PFSK-1 (cell line): ENCODE results near the gene BPIFB1.

Experiments used
- POLR2AphosphoS5 ChIP-seq: IDR thresholded peaks from 2 replicates; pipeline ENCODE4 v1.6.1; 2012; ENCODE audit warnings: low read depth, mild to moderate bottlenecking, control low read depth, low read length, moderate library complexity
- SIN3A ChIP-seq: IDR thresholded peaks from 2 replicates; pipeline ENCODE4 v1.6.1; 2012; ENCODE audit warnings: mild to moderate bottlenecking, low read length, moderate library complexity, borderline replicate concordance; ENCODE audit not compliant: insufficient read depth
- TAF1 ChIP-seq: IDR thresholded peaks from 2 replicates; pipeline ENCODE4 v1.6.1; 2012; ENCODE audit warnings: low read length, control low read depth, borderline replicate concordance; ENCODE audit not compliant: insufficient read depth
- TF ChIP-seq, protein P1 (sequence below), 2 experiments: IDR thresholded peaks; 2 replicates each; pipeline versions ENCODE4 v1.6.1 to v1.8.0; 2011 to 2012; ENCODE audit warnings: low read depth in 2 of 2, low read length in 2 of 2, control low read depth in 1 of 2, inconsistent platforms in 1 of 2, mild to moderate bottlenecking in 1 of 2, moderate library complexity in 1 of 2; ENCODE audit not compliant: insufficient read depth in 1 of 2

DNA sequence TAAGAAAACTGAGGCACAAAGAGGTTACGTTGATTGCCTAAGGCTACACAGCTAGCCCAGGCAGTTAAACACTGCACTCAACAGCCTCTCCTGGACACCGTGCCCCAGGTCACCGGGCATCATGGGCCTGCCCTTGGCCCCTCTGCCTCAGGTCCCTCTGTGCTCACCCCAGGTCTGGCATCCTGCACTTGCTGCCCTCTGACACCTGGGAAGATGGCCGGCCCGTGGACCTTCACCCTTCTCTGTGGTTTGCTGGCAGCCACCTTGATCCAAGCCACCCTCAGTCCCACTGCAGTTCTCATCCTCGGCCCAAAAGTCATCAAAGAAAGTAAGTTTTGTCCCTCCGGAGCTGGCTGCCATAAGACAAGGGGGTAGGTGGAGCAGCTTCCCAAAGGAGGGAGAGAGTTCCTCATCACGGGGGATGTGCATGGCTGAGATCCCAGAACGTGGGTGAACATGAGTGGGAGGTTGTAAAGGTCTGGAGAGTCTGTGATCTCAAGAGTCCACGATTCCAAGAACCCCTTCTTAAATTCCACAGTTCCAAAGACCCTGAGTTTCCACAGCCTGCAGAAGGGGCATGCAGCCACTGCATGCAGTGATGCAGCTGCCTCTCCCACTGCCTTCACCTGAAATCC lies 3.0 kb downstream of the BPIFB1 start:
- no peak for TF ChIP-seq TAF1
- no peak for TF ChIP-seq POLR2AphosphoS5
- TF ChIP-seq, protein P1, sequence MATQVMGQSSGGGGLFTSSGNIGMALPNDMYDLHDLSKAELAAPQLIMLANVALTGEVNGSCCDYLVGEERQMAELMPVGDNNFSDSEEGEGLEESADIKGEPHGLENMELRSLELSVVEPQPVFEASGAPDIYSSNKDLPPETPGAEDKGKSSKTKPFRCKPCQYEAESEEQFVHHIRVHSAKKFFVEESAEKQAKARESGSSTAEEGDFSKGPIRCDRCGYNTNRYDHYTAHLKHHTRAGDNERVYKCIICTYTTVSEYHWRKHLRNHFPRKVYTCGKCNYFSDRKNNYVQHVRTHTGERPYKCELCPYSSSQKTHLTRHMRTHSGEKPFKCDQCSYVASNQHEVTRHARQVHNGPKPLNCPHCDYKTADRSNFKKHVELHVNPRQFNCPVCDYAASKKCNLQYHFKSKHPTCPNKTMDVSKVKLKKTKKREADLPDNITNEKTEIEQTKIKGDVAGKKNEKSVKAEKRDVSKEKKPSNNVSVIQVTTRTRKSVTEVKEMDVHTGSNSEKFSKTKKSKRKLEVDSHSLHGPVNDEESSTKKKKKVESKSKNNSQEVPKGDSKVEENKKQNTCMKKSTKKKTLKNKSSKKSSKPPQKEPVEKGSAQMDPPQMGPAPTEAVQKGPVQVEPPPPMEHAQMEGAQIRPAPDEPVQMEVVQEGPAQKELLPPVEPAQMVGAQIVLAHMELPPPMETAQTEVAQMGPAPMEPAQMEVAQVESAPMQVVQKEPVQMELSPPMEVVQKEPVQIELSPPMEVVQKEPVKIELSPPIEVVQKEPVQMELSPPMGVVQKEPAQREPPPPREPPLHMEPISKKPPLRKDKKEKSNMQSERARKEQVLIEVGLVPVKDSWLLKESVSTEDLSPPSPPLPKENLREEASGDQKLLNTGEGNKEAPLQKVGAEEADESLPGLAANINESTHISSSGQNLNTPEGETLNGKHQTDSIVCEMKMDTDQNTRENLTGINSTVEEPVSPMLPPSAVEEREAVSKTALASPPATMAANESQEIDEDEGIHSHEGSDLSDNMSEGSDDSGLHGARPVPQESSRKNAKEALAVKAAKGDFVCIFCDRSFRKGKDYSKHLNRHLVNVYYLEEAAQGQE (IDR thresholded peaks at IDR 0.05; ENCODE audit: insufficient read depth in 1 of 2, low read depth in 2 of 2, low read length in 2 of 2): no peak
- TF ChIP-seq SIN3A: no peak
